Keratinocyte (primary cell): ENCODE measurements around the gene LHFPL4.

Source experiments
- CTCF ChIP-seq, 3 experiments: IDR thresholded peaks in 1 of 3; conservative IDR thresholded peaks in 1 of 3; optimal IDR thresholded peaks in 1 of 3; 2 replicates in 2 of 3; 3 replicates in 1 of 3; pipeline versions ENCODE3 to v1.5.1; 2011; ENCODE audit warnings: low read length in 3 of 3, mild to moderate bottlenecking in 3 of 3, moderate library complexity in 2 of 3, control low read depth in 1 of 3, inconsistent platforms in 1 of 3; ENCODE audit not compliant: insufficient read depth in 2 of 3; ENCODE audit errors: extremely low read depth in 1 of 3
- EZH2 ChIP-seq: IDR thresholded peaks from one replicate; pipeline ENCODE4 v1.6.1; 2012; ENCODE audit warnings: inconsistent platforms, mild to moderate bottlenecking, low read length, moderate library complexity

- TF ChIP-seq CTCF (optimal IDR thresholded peaks at IDR 0.05 in 1 of 3, IDR thresholded peaks at IDR 0.05 in 1 of 3, conservative IDR thresholded peaks at IDR 0.05 in 1 of 3; ENCODE audit: extremely low read depth in 1 of 3, insufficient read depth in 2 of 3, low read length in 3 of 3) (no peak), EZH2 (no peak)
Observed at GRCh38 chr3:9474482-9474881, 79.1 kb downstream of the LHFPL4 start.
